ENCODE measurements around the gene WDR75.

- no peak for TF ChIP-seq MLLT1 (IDR thresholded peaks at IDR 0.05)
- TF ChIP-seq HMG20A (CRISPR knock-in tag; conservative IDR thresholded peaks at IDR 0.05): no peak
- TF ChIP-seq KAT7 (CRISPR knock-in tag; IDR thresholded peaks at IDR 0.05; ENCODE audit: borderline replicate concordance): no peak
- TF ChIP-seq TCF7L2 (IDR thresholded peaks at IDR 0.05; ENCODE audit: low read depth, low read length): no peak
- TF ChIP-seq TBP (optimal IDR thresholded peaks at IDR 0.05; ENCODE audit: low read depth, low read length): no peak
- no peak for TF ChIP-seq CTCF (IDR thresholded peaks at IDR 0.05 in 2 of 3, conservative IDR thresholded peaks at IDR 0.05 in 1 of 3; ENCODE audit: insufficient read depth in 2 of 3, low read depth in 1 of 3, low read length in 3 of 3)
- TF ChIP-seq ZMIZ1 (IDR thresholded peaks at IDR 0.05; ENCODE audit: low read depth in 2 of 2, low read length in 2 of 2): no peak
- no peak for TF ChIP-seq ZNF444 (CRISPR knock-in tag; IDR thresholded peaks at IDR 0.05)
- TF ChIP-seq MAFF (IDR thresholded peaks at IDR 0.05; ENCODE audit: low read length): no peak
- no peak for TF ChIP-seq SP2 (IDR thresholded peaks at IDR 0.05; ENCODE audit: extremely low read depth, low read depth, low read length, poor library complexity, severe bottlenecking)
- no peak for TF ChIP-seq ZNF24 (IDR thresholded peaks at IDR 0.05)
- no peak for TF ChIP-seq GABPB1 (CRISPR knock-in tag; IDR thresholded peaks at IDR 0.05)
- no peak for TF ChIP-seq EZH2 (IDR thresholded peaks at IDR 0.05; ENCODE audit: borderline replicate concordance, low read depth, low read length)
- TF ChIP-seq KLF6 (CRISPR knock-in tag; IDR thresholded peaks at IDR 0.05; ENCODE audit: borderline replicate concordance): no peak
Observed at GRCh38 chr2:189465478-189465877, 24.2 kb downstream of the WDR75 start.
